CD14-positive monocyte (primary cell): ENCODE results near the gene ZNF83. TPM values are rescaled to one million over a fixed set of nuclear protein-coding genes. Genes with fewer than 3 reads are reported as not detected.

Experiments used
- DNase-seq, 3 donors: peaks; one replicate each; pipeline ENCODE4 v3.0.0-alpha.2; 2011 to 2022
- H2AFZ ChIP-seq: 2 replicates; pipeline ENCODE4 v1.6.0; 2012; ENCODE audit warnings: mild to moderate bottlenecking, low read depth, low read length, inconsistent platforms; ENCODE audit not compliant: insufficient read depth, poor library complexity, severe bottlenecking
- H3K27ac ChIP-seq, 2 donors: 1 replicate in 1 of 2; 2 replicates in 1 of 2; pipeline ENCODE4 v1.5.1; 2012 to 2013; ENCODE audit warnings: low read length in 2 of 2, control low read depth in 1 of 2, inconsistent platforms in 1 of 2, low read depth in 1 of 2, mild to moderate bottlenecking in 1 of 2
- H3K27me3 ChIP-seq, 2 donors: one replicate each; pipeline versions ENCODE4 v1.6.0 to v1.6.1; 2011 to 2013; ENCODE audit warnings: low read length in 2 of 2; ENCODE audit not compliant: control insufficient read depth in 2 of 2, insufficient read depth in 2 of 2
- H3K36me3 ChIP-seq, 2 donors: replicated peaks in 1 of 2; 1 replicate in 1 of 2; 2 replicates in 1 of 2; pipeline versions ENCODE4 v1.5.1 to v1.6.1; 2012 to 2013; ENCODE audit warnings: low read length in 2 of 2, control low read depth in 1 of 2, inconsistent platforms in 1 of 2, mild to moderate bottlenecking in 1 of 2; ENCODE audit not compliant: insufficient read depth in 2 of 2, control insufficient read depth in 1 of 2
- H3K4me1 ChIP-seq, 2 donors: 1 replicate in 1 of 2; 2 replicates in 1 of 2; pipeline versions ENCODE4 v1.5.1 to v1.6.1; 2012 to 2013; ENCODE audit warnings: low read length in 2 of 2, control low read depth in 1 of 2, inconsistent platforms in 1 of 2, mild to moderate bottlenecking in 1 of 2, moderate library complexity in 1 of 2; ENCODE audit not compliant: insufficient read depth in 2 of 2, control insufficient read depth in 1 of 2
- H3K4me2 ChIP-seq: replicated peaks from 2 replicates; pipeline ENCODE3; 2012; ENCODE audit warnings: low read length, moderate library complexity, mild to moderate bottlenecking; ENCODE audit not compliant: poor library complexity, severe bottlenecking; ENCODE audit errors: extremely low read depth
- H3K4me3 ChIP-seq, 3 experiments: fragments of 200-600 bp in 1 of 3; sonication (generic) in 1 of 3; replicated peaks in 1 of 3; 1 replicate in 2 of 3; 2 replicates in 1 of 3; pipeline ENCODE4 v1.5.1; 2011 to 2013; ENCODE audit warnings: low read length in 3 of 3, mild to moderate bottlenecking in 3 of 3, control low read depth in 2 of 3, low read depth in 2 of 3, inconsistent platforms in 1 of 3, moderate library complexity in 1 of 3
- H3K79me2 ChIP-seq: 2 replicates; pipeline ENCODE4 v1.6.0; 2012; ENCODE audit warnings: mild to moderate bottlenecking, control low read depth, inconsistent platforms, low read length, moderate library complexity; ENCODE audit not compliant: insufficient read depth
- H3K9ac ChIP-seq: 2 replicates; pipeline ENCODE4 v1.6.0; 2017; ENCODE audit warnings: low read length, mild to moderate bottlenecking; ENCODE audit not compliant: insufficient read depth, poor library complexity, severe bottlenecking
- H3K9me3 ChIP-seq, 2 donors: replicated peaks in 1 of 2; 1 replicate in 1 of 2; 2 replicates in 1 of 2; pipeline versions ENCODE4 v1.5.1 to v1.6.1; 2012 to 2013; ENCODE audit warnings: low read length in 2 of 2, control low read depth in 1 of 2; ENCODE audit not compliant: control insufficient read depth in 1 of 2, insufficient read depth in 1 of 2
- H4K20me1 ChIP-seq: 2 replicates; pipeline ENCODE4 v1.6.0; 2012; ENCODE audit warnings: mild to moderate bottlenecking, low read length, control low read depth, moderate library complexity; ENCODE audit not compliant: insufficient read depth
- H3K27ac Mint-ChIP-seq, 7 donors: one replicate each; pipeline ENCODE4 v1.8.0; 2020; ENCODE audit warnings: mild to moderate bottlenecking in 7 of 7, mixed read lengths in 7 of 7, moderate library complexity in 6 of 7, inconsistent platforms in 2 of 7
- H3K27me3 Mint-ChIP-seq, 3 donors: one replicate each; pipeline ENCODE4 v1.8.0; 2021 to 2022; ENCODE audit warnings: low read depth in 3 of 3, mild to moderate bottlenecking in 3 of 3, mixed read lengths in 3 of 3, moderate library complexity in 3 of 3, inconsistent platforms in 1 of 3
- H3K36me3 Mint-ChIP-seq, 2 donors: one replicate each; pipeline ENCODE4 v1.8.0; 2020; ENCODE audit warnings: mixed read lengths in 2 of 2, inconsistent platforms in 1 of 2, mild to moderate bottlenecking in 1 of 2
- H3K4me1 Mint-ChIP-seq: one replicate; pipeline ENCODE4 v1.8.0; 2020; ENCODE audit warnings: mild to moderate bottlenecking, mixed read lengths
- H3K4me3 Mint-ChIP-seq, 2 donors: one replicate each; pipeline ENCODE4 v1.8.0; 2020; ENCODE audit warnings: mild to moderate bottlenecking in 2 of 2, mixed read lengths in 2 of 2, moderate library complexity in 1 of 2
- H3K9me3 Mint-ChIP-seq, 7 donors: one replicate each; pipeline ENCODE4 v1.8.0; 2020 to 2022; ENCODE audit warnings: mixed read lengths in 7 of 7, mild to moderate bottlenecking in 6 of 7, moderate library complexity in 6 of 7, inconsistent platforms in 2 of 7
- CTCF ChIP-seq: fragments of 200-600 bp; IDR thresholded peaks from one replicate; pipeline ENCODE4 v1.8.0; 2022; ENCODE audit warnings: antibody characterized with exemption, mild to moderate bottlenecking
- WGBS: methylation state at CpG from one replicate; pipeline ENCODE4 v1.1.5; 2013; ENCODE audit warnings: missing lambda C conversion rate; ENCODE audit not compliant: insufficient coverage; 5-methylcytosine and 5-hydroxymethylcytosine counted together
- intact Hi-C, 2 donors: fragments of 100-400 bp; cut with micrococcal nuclease; formaldehyde crosslinking; loops; one replicate each; pipeline versions ENCODE4 v1.15.0 to v1.15.1; 2023
- polyA plus RNA-seq, 3 donors: library from polyadenylated mRNA; depleted of rRNA in 1 of 3; unstranded in 2 of 3; stranded (reverse) in 1 of 3; fragments of 300-500 nt in 2 of 3; fragments of >200 nt in 1 of 3; fragmentation: Illumina TruSeq in 2 of 3; gene quantifications; 1 replicate in 2 of 3; 2 replicates in 1 of 3; pipeline ENCODE4 v1.2.3, GENCODE V29; 2012 to 2021

Gene ZNF83
- polyA plus RNA-seq, 3 donors: 2.4 to 47.1 (median 7.2) TPM

DNA sequence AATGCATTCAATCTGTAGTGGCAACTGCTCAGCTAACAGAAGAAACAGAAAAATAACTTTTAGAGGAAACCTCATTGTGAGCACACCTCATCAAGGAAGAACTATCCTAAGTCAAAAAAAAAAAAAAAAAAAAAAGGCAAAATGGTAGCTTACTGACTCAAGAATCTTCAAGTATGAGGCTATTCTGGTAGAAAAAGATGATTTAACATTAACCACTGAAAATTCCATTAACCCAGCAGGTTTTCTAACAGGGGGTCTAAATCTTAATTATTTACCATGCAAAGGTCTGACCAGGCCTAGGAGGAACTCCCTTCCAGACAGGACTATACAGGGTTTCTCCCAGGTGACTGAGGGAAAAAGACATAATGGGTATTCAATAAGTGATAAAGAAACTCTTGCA lies 28.4 kb upstream of the ZNF83 start:
- intact Hi-C loops: no loop called here
- Mint-ChIP-seq H3K4me1 (peaks cover 6% of the 10 kb centered on the region), H3K36me3 (peaks cover 39 to 53% of the 10 kb centered on the region in 2 donors), H3K9me3 (peaks cover 0 to 77% (median 39%) of the 10 kb centered on the region in 7 donors), H3K4me3 (no peak overlapping the region), H3K27me3 (no peaks in the 10 kb centered on the region), H3K27ac (peak overlapping the region in 1 of 7 donors; percentile 32)
- Histone ChIP-seq H3K27ac (no peak overlapping the region), H3K36me3 (peaks cover 3 to 51% of the 10 kb centered on the region in 2 donors), H3K27me3 (no peaks in the 10 kb centered on the region), H3K9ac (no peak overlapping the region), H3K9me3 (peaks cover 0 to 30% of the 10 kb centered on the region in 2 donors), H2AFZ (no peak overlapping the region), H3K79me2 (peaks cover 20% of the 10 kb centered on the region), H3K4me1 (no peaks in the 10 kb centered on the region), H4K20me1 (no peaks in the 10 kb centered on the region), H3K4me2 (no peak overlapping the region), H3K4me3 (no peak overlapping the region)
- DNase-seq: no peak
- TF ChIP-seq CTCF: no peak

DNA sequence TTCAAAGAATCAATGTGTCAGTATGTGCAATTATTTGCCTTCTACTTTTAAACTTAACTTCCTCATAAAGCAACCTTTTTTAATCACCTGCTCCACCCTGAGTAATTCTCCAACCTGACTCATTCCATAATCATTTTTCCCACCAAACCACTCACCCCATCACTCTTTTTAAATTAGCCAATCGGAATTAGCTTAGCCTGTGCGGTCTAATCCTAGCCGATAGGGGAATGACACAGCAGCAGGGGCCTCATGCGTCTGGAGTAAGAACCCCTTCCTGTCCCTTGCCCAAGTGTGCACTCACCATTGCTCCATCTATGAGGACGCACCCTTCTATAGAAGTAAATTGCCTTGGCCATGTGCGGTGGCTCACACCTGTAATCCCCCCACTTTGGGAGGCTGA lies 27.4 kb upstream of the ZNF83 start:
- H3K9me3 ChIP-seq: peaks cover 0 to 39% of the 10 kb centered on the region in 2 donors
- no peak overlapping the region for H3K4me3 ChIP-seq
- H3K4me3 Mint-ChIP-seq: no peak overlapping the region
- intact Hi-C loops: no loop called here
- peak overlapping the region in 1 of 7 donors; percentile 63 for H3K27ac Mint-ChIP-seq
- peaks cover 1 to 82% (median 43%) of the 10 kb centered on the region in 7 donors for H3K9me3 Mint-ChIP-seq
- WGBS: 96% methylated on average over 4 of the region's 6 CpGs
- TF ChIP-seq CTCF: no peak
- peaks cover 42 to 55% of the 10 kb centered on the region in 2 donors for H3K36me3 Mint-ChIP-seq
- DNase-seq: no peak
- H3K9ac ChIP-seq: no peak overlapping the region
- H3K4me1 Mint-ChIP-seq: peaks cover 6% of the 10 kb centered on the region
- no peak overlapping the region for H3K4me2 ChIP-seq
- H3K27ac ChIP-seq: no peak overlapping the region
- H4K20me1 ChIP-seq: no peaks in the 10 kb centered on the region
- no peaks in the 10 kb centered on the region for H3K27me3 ChIP-seq
- H3K36me3 ChIP-seq: peaks cover 13 to 58% of the 10 kb centered on the region in 2 donors
- no peaks in the 10 kb centered on the region for H3K27me3 Mint-ChIP-seq
- H3K4me1 ChIP-seq: no peaks in the 10 kb centered on the region
- no peak overlapping the region for H2AFZ ChIP-seq
- peaks cover 14% of the 10 kb centered on the region for H3K79me2 ChIP-seq
